Measurements from ENCODE around the gene KRT74.

Gene KRT74

DNA sequence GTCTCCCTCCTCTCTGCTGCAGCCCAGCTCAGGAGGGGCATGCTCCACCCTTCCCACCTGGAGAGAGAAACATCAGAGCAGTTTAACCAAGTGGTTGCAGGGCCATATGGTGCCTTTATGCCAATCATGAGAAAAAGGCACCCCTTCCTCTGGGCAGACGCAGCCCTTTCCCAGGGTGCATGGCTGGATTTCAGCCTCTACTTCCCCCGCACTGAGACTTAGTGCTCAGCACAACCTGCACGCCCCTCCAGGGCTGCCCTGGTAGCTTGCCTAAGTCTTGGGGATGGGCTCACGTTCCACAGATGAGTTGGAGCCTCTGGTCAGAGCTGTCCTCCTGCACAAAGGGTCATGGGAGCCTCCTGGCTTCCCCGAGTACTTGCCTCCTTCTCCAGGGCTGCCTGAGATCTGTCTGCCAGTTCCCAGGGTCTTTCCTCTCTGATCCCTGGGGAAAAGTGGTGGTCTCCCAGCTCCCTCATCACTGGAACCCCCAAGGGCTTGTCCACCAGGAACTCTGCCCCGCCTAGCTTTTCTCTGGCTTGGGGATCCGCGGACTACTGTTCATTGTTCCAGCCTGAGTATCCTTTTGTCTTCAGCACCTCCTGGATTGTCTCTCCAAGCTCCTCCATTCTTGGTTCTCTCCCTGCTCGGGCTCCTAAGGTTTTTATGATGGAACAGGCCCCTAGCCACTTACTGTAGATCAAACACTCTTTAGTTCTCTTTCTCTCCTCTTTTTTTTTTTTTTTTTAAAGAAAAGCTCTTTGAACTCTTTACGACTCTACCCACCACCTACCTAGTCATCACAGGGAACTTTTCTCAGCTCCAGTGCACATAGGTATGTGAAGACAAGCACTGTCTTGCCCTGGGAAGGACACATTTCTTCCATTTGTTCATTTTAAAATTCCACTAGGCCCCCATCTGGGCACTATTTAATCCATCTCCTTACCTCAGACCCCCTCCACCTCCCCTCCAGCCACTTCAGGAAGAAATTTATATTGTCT, 6.1 kb upstream of the KRT74 start:
- no peak overlapping the region for H3K4me3 ChIP-seq (ENCODE audit: control insufficient read depth, low read depth, low read length)
- no peak for DNase-seq (ENCODE audit: low read depth)
- TF ChIP-seq, protein P1, sequence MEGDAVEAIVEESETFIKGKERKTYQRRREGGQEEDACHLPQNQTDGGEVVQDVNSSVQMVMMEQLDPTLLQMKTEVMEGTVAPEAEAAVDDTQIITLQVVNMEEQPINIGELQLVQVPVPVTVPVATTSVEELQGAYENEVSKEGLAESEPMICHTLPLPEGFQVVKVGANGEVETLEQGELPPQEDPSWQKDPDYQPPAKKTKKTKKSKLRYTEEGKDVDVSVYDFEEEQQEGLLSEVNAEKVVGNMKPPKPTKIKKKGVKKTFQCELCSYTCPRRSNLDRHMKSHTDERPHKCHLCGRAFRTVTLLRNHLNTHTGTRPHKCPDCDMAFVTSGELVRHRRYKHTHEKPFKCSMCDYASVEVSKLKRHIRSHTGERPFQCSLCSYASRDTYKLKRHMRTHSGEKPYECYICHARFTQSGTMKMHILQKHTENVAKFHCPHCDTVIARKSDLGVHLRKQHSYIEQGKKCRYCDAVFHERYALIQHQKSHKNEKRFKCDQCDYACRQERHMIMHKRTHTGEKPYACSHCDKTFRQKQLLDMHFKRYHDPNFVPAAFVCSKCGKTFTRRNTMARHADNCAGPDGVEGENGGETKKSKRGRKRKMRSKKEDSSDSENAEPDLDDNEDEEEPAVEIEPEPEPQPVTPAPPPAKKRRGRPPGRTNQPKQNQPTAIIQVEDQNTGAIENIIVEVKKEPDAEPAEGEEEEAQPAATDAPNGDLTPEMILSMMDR (IDR thresholded peaks at IDR 0.05; ENCODE audit: control insufficient read depth, insufficient read depth, low read depth, low read length, missing control alignments), result no peak

DNA sequence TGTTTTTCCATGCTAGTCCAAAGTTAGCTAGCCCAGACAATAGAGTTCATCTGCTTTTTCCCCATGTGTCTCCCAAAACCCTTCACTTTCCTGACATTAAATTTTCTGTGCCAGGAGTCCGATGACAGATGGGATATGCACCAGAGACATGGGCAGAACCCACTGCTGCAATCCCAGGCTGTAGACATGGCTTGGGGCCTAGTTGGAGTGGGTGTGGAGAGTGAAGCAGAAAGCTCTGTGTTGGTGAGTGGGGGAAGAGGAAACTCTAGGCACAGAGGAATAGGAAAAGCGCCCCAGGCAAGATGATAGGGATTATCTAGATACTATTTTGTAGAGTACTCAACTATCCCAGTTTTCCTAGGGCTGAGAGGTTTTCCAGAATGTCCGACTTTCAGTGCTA, 4.8 kb upstream of the KRT74 start:
- no peak for DNase-seq (ENCODE audit: low read depth)
- TF ChIP-seq, protein P1 (IDR thresholded peaks at IDR 0.05; ENCODE audit: control insufficient read depth, insufficient read depth, low read depth, low read length, missing control alignments), result no peak
- H3K4me3 ChIP-seq (ENCODE audit: control insufficient read depth, low read depth, low read length), result no peak overlapping the region

DNA sequence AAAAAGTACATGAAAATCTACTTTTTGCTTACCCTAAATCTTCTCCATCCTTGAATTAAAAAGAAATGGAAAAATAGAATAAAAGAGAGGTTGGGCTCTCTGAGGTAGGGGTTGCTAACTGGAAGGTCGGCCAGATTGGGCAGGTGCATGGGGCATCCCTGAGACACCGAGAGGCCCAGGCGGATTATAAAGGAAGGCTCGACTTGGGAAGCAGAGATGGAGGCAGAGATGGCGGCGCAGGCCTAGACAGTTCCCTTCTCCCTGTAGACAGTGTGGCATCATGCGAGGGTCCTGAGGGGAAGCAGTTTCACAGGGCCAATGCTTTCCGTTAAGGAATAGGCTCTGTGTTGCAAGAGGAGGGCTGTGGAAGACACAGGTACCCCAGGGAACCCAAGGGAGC, 3.7 kb upstream of the KRT74 start:
- no peak for DNase-seq (ENCODE audit: low read depth)
- no peak overlapping the region for H3K4me3 ChIP-seq (ENCODE audit: control insufficient read depth, low read depth, low read length)
- TF ChIP-seq, protein P1 (IDR thresholded peaks at IDR 0.05; ENCODE audit: control insufficient read depth, insufficient read depth, low read depth, low read length, missing control alignments), result no peak

DNA sequence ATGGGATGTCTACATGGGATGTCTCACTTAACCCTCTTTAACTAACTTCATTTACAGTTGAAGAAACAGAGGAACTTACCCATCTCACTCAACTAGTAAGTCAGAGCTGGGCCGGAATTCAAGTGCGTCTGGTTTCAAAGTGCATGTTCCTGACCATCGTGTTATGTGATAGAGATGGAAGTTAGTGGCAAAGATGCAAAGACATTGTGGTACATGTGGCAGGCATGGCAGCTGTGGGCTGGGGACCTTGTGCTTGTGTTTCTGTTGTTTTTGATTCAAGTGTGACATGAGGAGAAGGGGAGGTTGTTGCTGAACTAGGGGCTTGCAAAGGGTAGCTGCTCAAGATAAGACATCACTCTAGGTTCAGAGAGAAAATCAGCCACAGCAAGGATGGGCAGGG, 2.3 kb upstream of the KRT74 start:
- no peak for DNase-seq (ENCODE audit: low read depth)

DNA sequence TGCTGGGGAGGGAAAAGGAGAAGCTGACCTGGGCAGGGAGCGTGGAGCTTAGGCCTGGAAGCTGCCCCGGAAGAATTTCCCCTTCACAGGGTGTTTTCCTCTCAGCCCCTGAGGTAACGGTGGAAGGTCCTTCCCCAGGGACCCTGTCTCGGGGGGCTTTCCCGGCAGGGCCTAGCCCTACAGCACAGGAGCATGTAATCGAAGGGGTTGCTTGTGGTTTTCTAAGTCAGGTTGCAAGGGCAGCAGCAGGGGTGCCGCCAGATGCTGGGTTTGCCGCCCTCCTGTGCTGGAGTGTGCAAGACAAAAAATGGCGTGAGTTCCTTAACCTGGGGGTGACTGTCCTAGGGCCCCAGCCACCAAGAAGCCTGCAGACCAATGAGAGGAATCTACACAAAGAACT, 1.6 kb upstream of the KRT74 start:
- TF ChIP-seq, protein P1 (IDR thresholded peaks at IDR 0.05; ENCODE audit: control insufficient read depth, insufficient read depth, low read depth, low read length, missing control alignments), result no peak
- no peak overlapping the region for H3K4me3 ChIP-seq (ENCODE audit: control insufficient read depth, low read depth, low read length)
- no peak for DNase-seq (ENCODE audit: low read depth)

More for the DNA sequence above, 2.3 kb upstream of the KRT74 start:
- TF ChIP-seq, protein P1 (IDR thresholded peaks at IDR 0.05; ENCODE audit: control insufficient read depth, insufficient read depth, low read depth, low read length, missing control alignments), result no peak
- H3K4me3 ChIP-seq (ENCODE audit: control insufficient read depth, low read depth, low read length), result no peak overlapping the region

DNA sequence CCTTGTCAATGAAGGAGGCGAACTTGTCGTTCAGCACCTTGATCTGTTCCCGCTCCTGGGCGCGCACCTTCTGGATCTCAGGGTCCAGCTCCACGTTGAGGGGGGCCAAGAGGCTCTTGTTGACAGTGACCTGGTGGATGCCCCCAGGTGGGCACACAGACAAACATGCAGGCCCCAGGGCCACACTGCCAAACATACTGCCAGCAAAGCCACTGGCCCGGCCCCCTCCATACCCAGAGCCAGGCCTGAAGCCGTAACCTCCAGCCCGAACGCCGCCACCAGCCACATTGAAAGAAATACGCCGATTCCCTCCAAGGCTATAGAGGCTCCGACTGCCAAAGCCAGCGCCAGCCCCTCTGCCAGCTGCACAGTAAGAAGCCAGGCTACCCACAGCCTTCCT, 337 bp downstream of the KRT74 start:
- TF ChIP-seq, protein P1 (IDR thresholded peaks at IDR 0.05; ENCODE audit: control insufficient read depth, insufficient read depth, low read depth, low read length, missing control alignments), result no peak
- no peak overlapping the region for H3K4me3 ChIP-seq (ENCODE audit: control insufficient read depth, low read depth, low read length)
- DNase-seq (ENCODE audit: low read depth), result no peak
